Neural cell (in vitro differentiated cells): ENCODE data around the gene EIF2S2. TPM values are rescaled to one million over a fixed set of nuclear protein-coding genes. Genes with fewer than 3 reads are reported as not detected.

Experiments
- H2AFZ ChIP-seq: fragments of 200-600, 300-800 bp; sonication (generic), shearing (Covaris generic); 2 replicates; pipeline ENCODE4 v1.6.0; 2014; ENCODE audit warnings: low read depth, mild to moderate bottlenecking, antibody characterized with exemption, low read length, moderate library complexity
- H3F3A ChIP-seq: fragments of 200-600 bp; shearing (Covaris generic); 2 replicates; pipeline ENCODE4 v1.6.1; 2016; ENCODE audit warnings: mild to moderate bottlenecking, moderate library complexity, mixed read lengths, antibody characterized with exemption, low read length; ENCODE audit not compliant: insufficient read depth, poor library complexity, severe bottlenecking
- H3K27ac ChIP-seq: fragments of 200-600, 300-800 bp; sonication (generic), shearing (Covaris generic); 2 replicates; pipeline ENCODE4 v1.5.1; 2014; ENCODE audit warnings: mild to moderate bottlenecking, low read length, moderate library complexity
- H3K27me3 ChIP-seq: fragments of 300-800, 200-600 bp; sonication (generic), shearing (Covaris generic); 2 replicates; pipeline ENCODE4 v1.6.0; 2014; ENCODE audit warnings: mild to moderate bottlenecking, low read depth, low read length, moderate library complexity; ENCODE audit not compliant: insufficient read depth
- H3K36me3 ChIP-seq: fragments of 300-800, 200-600 bp; sonication (generic), shearing (Covaris generic); 2 replicates; pipeline ENCODE4 v1.5.1; 2014; ENCODE audit warnings: mild to moderate bottlenecking, antibody characterized with exemption, low read length, moderate library complexity; ENCODE audit not compliant: insufficient read depth
- H3K4me2 ChIP-seq: fragments of 300-800, 200-600 bp; sonication (generic), shearing (Covaris generic); 2 replicates; pipeline ENCODE4 v1.6.0; 2014; ENCODE audit warnings: mild to moderate bottlenecking, low read length
- H3K4me3 ChIP-seq: fragments of 300-800, 200-600 bp; sonication (generic), shearing (Covaris generic); 2 replicates; pipeline ENCODE4 v1.5.1; 2014; ENCODE audit warnings: mild to moderate bottlenecking, low read length, moderate library complexity
- H3K79me2 ChIP-seq: fragments of 200-600 bp; shearing (Covaris generic); replicated peaks from 2 replicates; pipeline ENCODE4 v1.6.0; 2014; ENCODE audit warnings: mild to moderate bottlenecking, low read length, moderate library complexity; ENCODE audit not compliant: insufficient read depth
- H3K9ac ChIP-seq: fragments of 300-800, 200-600 bp; sonication (generic), shearing (Covaris generic); 2 replicates; pipeline ENCODE4 v1.6.1; 2016; ENCODE audit warnings: mild to moderate bottlenecking, low read length, mixed read lengths
- H3K9me2 ChIP-seq: fragments of 200-600 bp; shearing (Covaris generic); 2 replicates; pipeline ENCODE4 v1.6.1; 2016; ENCODE audit warnings: mild to moderate bottlenecking, low read length, mixed read lengths; ENCODE audit not compliant: insufficient read depth
- H3K9me3 ChIP-seq: fragments of 200-600, 300-800 bp; sonication (generic), shearing (Covaris generic); 2 replicates; pipeline ENCODE4 v1.6.1; 2016; ENCODE audit warnings: mild to moderate bottlenecking, mixed run types, low read length, moderate library complexity, mixed read lengths
- H4K20me1 ChIP-seq: fragments of 200-600 bp; shearing (Covaris generic); 2 replicates; pipeline ENCODE4 v1.6.1; 2016; ENCODE audit warnings: mild to moderate bottlenecking, mixed run types; ENCODE audit not compliant: insufficient read depth
- CTCF ChIP-seq: fragments of 450-650 bp; IDR thresholded peaks from 2 replicates; pipeline ENCODE4 v1.5.1; 2014; ENCODE audit warnings: antibody characterized with exemption, mild to moderate bottlenecking, moderate library complexity; ENCODE audit not compliant: poor library complexity, severe bottlenecking
- EP300 ChIP-seq: fragments of 450-650 bp; conservative IDR thresholded peaks from 2 replicates; pipeline ENCODE4 v1.6.1; 2014; ENCODE audit warnings: antibody characterized with exemption, mild to moderate bottlenecking, moderate library complexity; ENCODE audit not compliant: poor library complexity, severe bottlenecking
- EZH2 ChIP-seq: fragments of 200-600, 300-800 bp; shearing (Covaris generic), sonication (generic); IDR thresholded peaks from 2 replicates; pipeline ENCODE4 v1.6.1; 2014; ENCODE audit warnings: antibody characterized with exemption, low read length, borderline replicate concordance, mild to moderate bottlenecking; ENCODE audit not compliant: insufficient read depth, poor library complexity, severe bottlenecking
- MXI1 ChIP-seq: fragments of 450-650 bp; conservative IDR thresholded peaks from 2 replicates; pipeline ENCODE4 v1.6.1; 2014; ENCODE audit warnings: antibody characterized with exemption, mild to moderate bottlenecking; ENCODE audit not compliant: poor library complexity, severe bottlenecking
- POLR2AphosphoS5 ChIP-seq: IDR thresholded peaks from 2 replicates; pipeline ENCODE4 v1.6.1; 2012
- RAD21 ChIP-seq: fragments of 450-650 bp; conservative IDR thresholded peaks from 2 replicates; pipeline ENCODE4 v1.6.1; 2014; ENCODE audit warnings: antibody characterized with exemption, mild to moderate bottlenecking, moderate library complexity
- REST ChIP-seq: IDR thresholded peaks from 2 replicates; pipeline ENCODE4 v1.6.1; 2012; ENCODE audit warnings: borderline replicate concordance
- SMC3 ChIP-seq: fragments of 450-650 bp; conservative IDR thresholded peaks from 2 replicates; pipeline ENCODE4 v1.6.1; 2014; ENCODE audit warnings: antibody characterized with exemption, mild to moderate bottlenecking, moderate library complexity; ENCODE audit not compliant: poor library complexity
- TAF1 ChIP-seq: IDR thresholded peaks from 2 replicates; pipeline ENCODE4 v1.6.1; 2012; ENCODE audit warnings: low read depth
- polyA plus RNA-seq: library from polyadenylated mRNA; depleted of rRNA; stranded (reverse); fragments of >200 nt; gene quantifications from 2 replicates; pipeline ENCODE4 v1.2.3, GENCODE V29; 2014

The EIF2S2 gene
- polyA plus RNA-seq, 1 donor from 2014 or later = 62.6 TPM

- TF ChIP-seq MXI1 (no peak), RAD21 (no peak)
- Histone ChIP-seq H4K20me1 (no peaks in the 10 kb centered on the region), H3K79me2 (no peaks in the 10 kb centered on the region), H3F3A (no peaks in the 10 kb centered on the region), H3K4me2 (no peak overlapping the region), H3K27ac (no peak overlapping the region), H3K4me3 (no peak overlapping the region), H2AFZ (no peak overlapping the region), H3K36me3 (no peaks in the 10 kb centered on the region), H3K27me3 (no peaks in the 10 kb centered on the region), H3K9me2 (no peaks in the 10 kb centered on the region), H3K9ac (no peak overlapping the region), H3K9me3 (no peaks in the 10 kb centered on the region)
Measured at GRCh38 chr20:34064286-34064685, 47.8 kb downstream of the EIF2S2 start.

GRCh38 chr20:34062570-34063482 is 49.2 kb downstream of the EIF2S2 start:
- Histone ChIP-seq H3K4me3 (no peak overlapping the region), H3K9ac (no peak overlapping the region), H4K20me1 (no peaks in the 10 kb centered on the region), H3K27me3 (no peaks in the 10 kb centered on the region), H3K79me2 (no peaks in the 10 kb centered on the region), H3K36me3 (no peaks in the 10 kb centered on the region), H2AFZ (no peak overlapping the region), H3K4me2 (no peak overlapping the region), H3K9me2 (no peaks in the 10 kb centered on the region), H3K27ac (no peak overlapping the region), H3K9me3 (no peaks in the 10 kb centered on the region), H3F3A (no peaks in the 10 kb centered on the region)
- TF ChIP-seq SMC3 (no peak), EP300 (no peak), EZH2 (no peak), REST (no peak), POLR2AphosphoS5 (no peak), CTCF (no peak), MXI1 (no peak), RAD21 (no peak), TAF1 (no peak)
